ENCODE measurements around the gene RNU6-9. TPM values are rescaled to one million over a fixed set of nuclear protein-coding genes. Genes with fewer than 3 reads are reported as not detected.

RNU6-9 gene
- total RNA-seq, 2 experiments from 2014 or later = not detected

GRCh38 chr19:900043-900301, 6.7 kb downstream of the RNU6-9 start:
- Histone ChIP-seq H3K9me3 (ENCODE audit: control insufficient read depth in 1 of 2, insufficient read depth in 1 of 2, low read length in 2 of 2) (no peaks in the 10 kb centered on the region), H3K4me3 (ENCODE audit: low read length) (no peak overlapping the region), H3K4me1 (ENCODE audit: insufficient read depth, low read length) (peaks cover 44% of the 10 kb centered on the region), H3K27ac (ENCODE audit: low read depth in 1 of 2, low read length in 2 of 2) (peak overlapping the region in 1 of 2 donors; percentile 21), H3K36me3 (ENCODE audit: insufficient read depth, low read length) (peaks cover 59% of the 10 kb centered on the region), H3K27me3 (ENCODE audit: control insufficient read depth in 1 of 2, insufficient read depth in 2 of 2, low read length in 2 of 2) (no peaks in the 10 kb centered on the region)
- peak; percentile 12 for ATAC-seq (ENCODE audit: poor library complexity)
- H3K36me3 Mint-ChIP-seq (ENCODE audit: low read depth) = peaks cover 61% of the 10 kb centered on the region
- DNase-seq = no peak
- TF ChIP-seq CTCF (IDR thresholded peaks at IDR 0.05) = no peak
- H3K27ac Mint-ChIP-seq = peak overlapping the region; percentile 42
- no peak overlapping the region for H3K4me3 Mint-ChIP-seq
- no peaks in the 10 kb centered on the region for H3K9me3 Mint-ChIP-seq
- POLR2A ChIA-PET = no interaction called here
- CTCF ChIA-PET = no interaction called here
- no peaks in the 10 kb centered on the region for H3K27me3 Mint-ChIP-seq
- peaks cover 31% of the 10 kb centered on the region for H3K4me1 Mint-ChIP-seq (ENCODE audit: low read depth)
- intact Hi-C loops (cut with DNase I, micrococcal nuclease) = no loop called here

DNA sequence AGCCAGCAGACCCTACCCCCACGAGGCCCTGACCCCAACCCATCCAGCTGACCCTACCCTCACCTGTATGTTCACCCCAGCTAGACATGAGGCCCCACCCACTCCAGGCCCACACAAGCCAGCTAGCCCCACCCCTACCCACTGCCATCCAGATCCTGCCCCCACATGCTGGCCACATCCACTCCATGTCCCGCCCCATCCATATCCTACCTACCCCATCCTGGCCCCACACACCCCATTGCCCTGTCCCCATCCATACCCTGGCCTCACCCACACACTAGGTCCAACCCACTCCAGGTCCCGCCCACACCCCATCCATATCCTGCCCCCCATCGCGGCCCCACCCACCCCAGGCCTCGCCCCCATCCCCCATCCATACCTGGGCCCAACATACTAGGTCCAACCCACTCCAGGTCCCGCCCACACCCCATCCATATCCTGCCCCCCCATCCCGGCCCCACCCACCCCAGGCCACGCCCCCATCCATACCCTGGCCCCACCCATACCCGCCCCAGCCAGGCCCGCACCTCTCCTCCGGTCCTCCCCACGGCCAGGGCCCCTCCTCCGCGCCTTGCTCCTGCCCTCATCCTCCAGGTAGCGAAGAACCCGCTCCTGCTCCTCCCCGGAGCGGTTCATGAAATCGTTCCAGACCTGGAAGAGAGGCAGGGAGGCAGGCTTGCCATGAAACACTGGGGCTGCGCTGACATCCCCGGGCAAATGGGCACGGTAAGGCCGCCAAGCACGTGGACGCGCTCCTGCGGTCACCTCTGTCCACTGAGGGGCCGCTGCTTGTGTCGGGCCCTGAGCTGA, 7.2 kb downstream of the RNU6-9 start:
- no peak overlapping the region for H3K4me3 Mint-ChIP-seq
- H3K36me3 Mint-ChIP-seq (ENCODE audit: low read depth) = peaks cover 57% of the 10 kb centered on the region
- no peaks in the 10 kb centered on the region for H3K9me3 Mint-ChIP-seq
- no peaks in the 10 kb centered on the region for H3K27me3 ChIP-seq (ENCODE audit: control insufficient read depth in 1 of 2, insufficient read depth in 2 of 2, low read length in 2 of 2)
- H3K4me1 ChIP-seq (ENCODE audit: insufficient read depth, low read length) = peaks cover 49% of the 10 kb centered on the region
- H3K36me3 ChIP-seq (ENCODE audit: insufficient read depth, low read length) = peaks cover 59% of the 10 kb centered on the region
- H3K27ac ChIP-seq (ENCODE audit: low read depth in 1 of 2, low read length in 2 of 2) = no peak overlapping the region
- peak overlapping the region; percentile 42 for H3K27ac Mint-ChIP-seq
- H3K9me3 ChIP-seq (ENCODE audit: control insufficient read depth in 1 of 2, insufficient read depth in 1 of 2, low read length in 2 of 2) = no peaks in the 10 kb centered on the region
- POLR2A ChIA-PET = interaction anchor here (11.1 kb wide), 1 partner anchor 5 kb away, joined by 183 read pairs; the partner anchor contains the start of genes MED16 and RNU6-9
- no peak overlapping the region for H3K4me3 ChIP-seq (ENCODE audit: low read length)
- H3K27me3 Mint-ChIP-seq = no peaks in the 10 kb centered on the region
- H3K4me1 Mint-ChIP-seq (ENCODE audit: low read depth) = peaks cover 28% of the 10 kb centered on the region
- peak in 7 of 14 experiments; percentile 38 to 72 (median 64) for DNase-seq
- intact Hi-C loops (cut with DNase I, micrococcal nuclease) = no loop called here
- peak; percentile 77 for ATAC-seq (ENCODE audit: poor library complexity)
- CTCF ChIA-PET = no interaction called here
- TF ChIP-seq CTCF (IDR thresholded peaks at IDR 0.05) = no peak

DNA sequence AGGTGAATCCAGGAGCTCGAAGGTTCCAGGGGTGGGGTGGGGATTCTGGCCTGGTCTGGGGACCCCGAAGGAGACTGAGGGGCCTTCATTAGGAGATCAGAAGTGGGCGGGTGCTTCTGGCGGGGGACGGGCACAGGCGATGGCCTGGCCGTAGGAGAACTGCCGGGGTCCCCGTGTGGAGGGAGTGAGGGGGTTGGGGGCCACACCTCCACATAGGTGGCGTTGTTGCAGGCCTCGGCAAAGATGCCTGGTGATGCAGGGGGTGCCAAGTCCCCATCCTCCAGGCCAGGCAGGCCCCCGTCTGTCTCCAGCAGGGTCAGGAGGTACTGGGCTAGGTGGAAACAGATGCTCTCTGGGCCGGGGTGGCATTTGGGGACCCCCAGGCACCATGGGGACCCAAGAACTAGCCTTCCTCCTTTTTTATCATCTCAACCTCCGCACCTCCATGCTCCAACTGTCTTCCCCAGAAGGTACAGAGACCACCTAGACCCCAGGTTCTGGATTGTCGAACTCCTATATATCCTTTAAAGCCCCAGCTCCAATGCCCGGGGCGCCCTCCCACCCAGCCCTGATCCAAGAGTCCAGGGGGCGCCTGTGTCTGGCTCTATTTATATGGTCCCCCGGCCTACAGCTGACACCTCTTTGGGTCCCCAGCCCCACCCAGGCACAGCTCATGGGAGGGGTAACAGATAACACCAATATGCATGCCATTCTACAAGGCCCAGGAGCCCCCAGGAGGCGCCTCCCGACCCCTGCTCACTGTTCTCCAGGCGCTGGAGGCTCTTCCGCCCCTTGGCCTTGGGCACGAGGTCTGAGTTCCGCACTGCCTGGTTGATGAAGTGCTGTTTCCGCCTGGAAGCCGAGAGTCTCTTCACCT, 8.2 kb downstream of the RNU6-9 start:
- peaks cover 55% of the 10 kb centered on the region for H3K36me3 ChIP-seq (ENCODE audit: insufficient read depth, low read length)
- no peak for ATAC-seq (ENCODE audit: poor library complexity)
- no peak for TF ChIP-seq CTCF (IDR thresholded peaks at IDR 0.05)
- no peak for DNase-seq
- Mint-ChIP-seq H3K36me3 (ENCODE audit: low read depth) (peaks cover 59% of the 10 kb centered on the region), H3K27me3 (no peaks in the 10 kb centered on the region), H3K4me1 (ENCODE audit: low read depth) (peaks cover 34% of the 10 kb centered on the region), H3K27ac (peak overlapping the region; percentile 42), H3K9me3 (no peaks in the 10 kb centered on the region), H3K4me3 (no peak overlapping the region)
- H3K9me3 ChIP-seq (ENCODE audit: control insufficient read depth in 1 of 2, insufficient read depth in 1 of 2, low read length in 2 of 2) = no peaks in the 10 kb centered on the region
- ChIA-PET POLR2A (interaction anchor here (11.1 kb wide), 1 partner anchor 6 kb away, joined by 183 read pairs; the partner anchor contains the start of genes MED16 and RNU6-9), CTCF (interaction anchor here (1.2 kb wide), 1 partner anchor 8 kb away, joined by 3 read pairs; the partner anchor contains the start of genes MED16 and RNU6-9)
- H3K27ac ChIP-seq (ENCODE audit: low read depth in 1 of 2, low read length in 2 of 2) = peak overlapping the region in 1 of 2 donors; percentile 13
- H3K4me3 ChIP-seq (ENCODE audit: low read length) = no peak overlapping the region
- H3K4me1 ChIP-seq (ENCODE audit: insufficient read depth, low read length) = peaks cover 57% of the 10 kb centered on the region
- no peaks in the 10 kb centered on the region for H3K27me3 ChIP-seq (ENCODE audit: control insufficient read depth in 1 of 2, insufficient read depth in 2 of 2, low read length in 2 of 2)
- intact Hi-C loops (cut with DNase I, micrococcal nuclease) = no loop called here
